ENCODE data around the gene NEUROD4.
"Not testable (repeated sequence)": the region's sequence is repeated elsewhere in the genome, so short reads cannot be mapped to it uniquely, and the experiment has no call there.

NEUROD4 gene, protein sequence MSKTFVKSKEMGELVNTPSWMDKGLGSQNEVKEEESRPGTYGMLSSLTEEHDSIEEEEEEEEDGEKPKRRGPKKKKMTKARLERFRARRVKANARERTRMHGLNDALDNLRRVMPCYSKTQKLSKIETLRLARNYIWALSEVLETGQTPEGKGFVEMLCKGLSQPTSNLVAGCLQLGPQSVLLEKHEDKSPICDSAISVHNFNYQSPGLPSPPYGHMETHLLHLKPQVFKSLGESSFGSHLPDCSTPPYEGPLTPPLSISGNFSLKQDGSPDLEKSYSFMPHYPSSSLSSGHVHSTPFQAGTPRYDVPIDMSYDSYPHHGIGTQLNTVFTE

DNA sequence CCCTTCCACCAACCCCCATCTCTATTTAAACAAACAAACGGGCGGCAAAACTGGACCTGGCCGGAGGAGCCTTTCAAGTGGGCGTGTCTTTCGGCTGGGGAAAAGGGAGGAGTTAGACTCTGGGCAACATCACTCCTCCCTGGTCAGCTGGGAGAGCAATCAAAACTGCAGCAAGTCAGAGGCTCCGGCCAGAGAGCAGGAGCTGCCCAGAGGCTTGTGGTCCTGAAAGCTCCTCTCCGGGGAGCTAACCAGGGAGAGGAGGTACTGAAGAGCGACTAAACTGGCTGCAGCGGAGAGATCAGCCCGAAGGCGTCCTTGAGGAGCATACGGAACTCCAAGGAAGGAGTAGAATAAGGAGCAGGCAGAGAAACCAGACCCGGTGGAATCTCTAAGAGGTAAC is at the start of gene NEUROD4:
TSS of gene NEUROD4 (plus strand) at position 191 of the 400 bp plus-strand sequence. CDS start 6,466 bp downstream, outside the sequence.
- DNase-seq (ENCODE audit: low spot score): peak; percentile 48

GRCh38 chr12:54970741-54971140 is 49.0 kb upstream of the NEUROD4 start:
- DNase-seq (ENCODE audit: low spot score): no peak

GRCh38 chr12:54973556-54973955 is 46.2 kb upstream of the NEUROD4 start:
- no peak for DNase-seq (ENCODE audit: low spot score)

GRCh38 chr12:54974279-54974678 is 45.5 kb upstream of the NEUROD4 start:
- no peak for DNase-seq (ENCODE audit: low spot score)

- DNase-seq (ENCODE audit: low spot score): no peak
Observed at GRCh38 chr12:54975272-54975671, 44.5 kb upstream of the NEUROD4 start.

GRCh38 chr12:54975875-54976274 is 43.9 kb upstream of the NEUROD4 start:
- DNase-seq (ENCODE audit: low spot score): no peak

- no peak for DNase-seq (ENCODE audit: low spot score)
Observed at GRCh38 chr12:54977155-54977554, 42.6 kb upstream of the NEUROD4 start.

GRCh38 chr12:54977857-54978256 is 41.9 kb upstream of the NEUROD4 start:
- DNase-seq (ENCODE audit: low spot score): no peak

- no peak for DNase-seq (ENCODE audit: low spot score)
Observed at GRCh38 chr12:54980341-54980740, 39.4 kb upstream of the NEUROD4 start.

DNA sequence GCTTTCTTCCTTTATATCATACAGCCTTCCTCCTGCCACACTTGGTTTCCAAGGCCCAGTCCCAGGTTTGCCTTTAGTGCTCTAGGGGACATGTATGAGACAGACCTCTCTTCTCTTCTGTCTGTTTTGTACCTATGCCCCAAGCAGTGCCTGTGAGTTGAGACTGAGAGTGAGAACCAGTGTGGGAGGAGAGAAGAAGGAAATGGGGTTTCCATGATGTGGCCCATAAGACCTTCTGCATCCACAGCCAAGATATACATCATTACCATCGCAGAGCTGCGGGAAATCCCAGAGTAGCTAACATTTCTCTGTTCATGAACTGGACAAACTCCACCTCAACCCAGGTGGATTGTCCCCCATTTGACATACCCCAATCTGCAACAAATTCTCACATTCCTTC is 38.0 kb upstream of the NEUROD4 start:
- DNase-seq (ENCODE audit: low spot score): no peak

- no peak for DNase-seq (ENCODE audit: low spot score)
Observed at GRCh38 chr12:54983536-54984101, 36.2 kb upstream of the NEUROD4 start.

- DNase-seq (ENCODE audit: low spot score): no peak
Observed at GRCh38 chr12:54984658-54985376, 35.0 kb upstream of the NEUROD4 start, which contains the start of gene TESPA1. Gene TESPA1 (minus strand): TSS chr12:54984762. CDS start chr12:54974562, 10,200 bp downstream.

- DNase-seq (ENCODE audit: low spot score): not testable (repeated sequence)
Observed at GRCh38 chr12:54986773-54987172, 33.0 kb upstream of the NEUROD4 start.

- DNase-seq (ENCODE audit: low spot score): no peak
Observed at GRCh38 chr12:54987611-54988231, 32.1 kb upstream of the NEUROD4 start.

DNA sequence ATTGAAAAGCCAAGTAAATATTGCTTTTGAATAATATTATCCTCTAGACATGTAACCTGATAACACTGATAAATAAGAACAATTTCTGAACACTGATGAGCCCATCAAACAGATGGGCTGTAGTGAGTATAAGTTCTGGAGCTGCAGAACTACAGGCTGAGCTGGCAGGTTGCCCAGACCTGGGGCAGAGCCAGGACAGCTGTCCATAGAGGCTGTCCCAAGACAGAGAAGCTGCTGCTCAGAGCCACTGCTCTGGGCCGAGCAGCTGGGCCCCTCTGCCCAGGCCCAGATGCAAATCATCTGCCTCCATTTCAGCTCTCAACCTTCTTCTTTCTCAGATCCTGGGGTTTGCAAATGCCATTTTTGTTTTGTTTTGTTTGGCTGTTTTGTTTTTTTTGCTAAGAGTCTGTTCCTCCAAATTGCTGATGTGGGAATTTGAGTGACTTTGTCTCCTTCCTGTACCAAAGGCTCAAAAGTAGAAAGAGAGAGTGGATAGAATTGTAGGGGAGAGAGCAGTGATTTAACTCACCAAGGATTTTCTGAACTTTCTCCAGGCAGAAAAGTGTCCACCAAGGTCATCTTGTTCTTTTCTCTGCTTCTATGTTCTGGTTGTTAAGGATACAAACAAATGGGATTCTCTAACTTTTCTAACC is 31.2 kb upstream of the NEUROD4 start:
- DNase-seq (ENCODE audit: low spot score): no peak

DNA sequence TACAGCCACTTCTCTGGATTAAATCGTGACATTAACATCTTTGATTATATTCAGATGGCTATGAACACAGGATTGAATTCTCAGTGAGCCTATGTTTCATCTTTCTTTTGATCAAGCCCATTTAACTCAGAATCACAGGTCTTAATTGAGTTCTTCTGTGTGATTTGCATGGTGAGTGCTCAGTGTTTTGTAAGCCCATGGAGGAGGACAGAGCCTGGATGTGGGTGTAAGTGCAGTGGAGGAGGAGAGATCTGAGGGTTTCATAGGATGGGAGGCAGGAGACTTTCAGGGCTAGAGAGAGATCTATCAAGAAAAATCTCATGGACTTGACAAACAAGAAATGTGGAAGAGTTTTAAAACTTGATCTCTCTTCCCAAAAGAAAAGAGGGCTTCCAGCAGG is 29.9 kb upstream of the NEUROD4 start:
- DNase-seq (ENCODE audit: low spot score): no peak

- DNase-seq (ENCODE audit: low spot score): no peak
Observed at GRCh38 chr12:54991161-54991990, 28.4 kb upstream of the NEUROD4 start.

DNA sequence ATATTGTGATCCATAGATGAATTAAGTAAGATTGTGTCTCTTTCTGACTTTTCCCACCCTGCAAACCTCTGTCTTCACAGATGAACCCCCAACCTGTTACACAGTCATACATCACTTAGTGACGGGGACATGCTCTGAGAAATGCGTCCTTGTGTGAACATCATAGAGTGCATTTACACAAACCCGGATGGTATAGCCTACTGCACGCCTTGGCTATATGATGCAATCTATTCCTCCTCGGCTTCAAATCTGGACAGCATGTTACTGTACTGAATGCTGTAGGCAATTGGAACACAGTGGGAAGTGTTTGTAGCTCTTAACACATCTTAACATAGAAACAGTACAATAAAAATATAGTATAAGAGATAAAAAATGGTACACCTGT is 27.8 kb upstream of the NEUROD4 start:
- DNase-seq (ENCODE audit: low spot score): no peak

- peak; percentile 51 for DNase-seq (ENCODE audit: low spot score)
Observed at GRCh38 chr12:54993181-54993835, 26.5 kb upstream of the NEUROD4 start.

- no peak for DNase-seq (ENCODE audit: low spot score)
Observed at GRCh38 chr12:54996205-54996604, 23.6 kb upstream of the NEUROD4 start.

Data from kidney capillary endothelial cell (primary cell).